ENCODE data around the gene TAS1R3.

DNA sequence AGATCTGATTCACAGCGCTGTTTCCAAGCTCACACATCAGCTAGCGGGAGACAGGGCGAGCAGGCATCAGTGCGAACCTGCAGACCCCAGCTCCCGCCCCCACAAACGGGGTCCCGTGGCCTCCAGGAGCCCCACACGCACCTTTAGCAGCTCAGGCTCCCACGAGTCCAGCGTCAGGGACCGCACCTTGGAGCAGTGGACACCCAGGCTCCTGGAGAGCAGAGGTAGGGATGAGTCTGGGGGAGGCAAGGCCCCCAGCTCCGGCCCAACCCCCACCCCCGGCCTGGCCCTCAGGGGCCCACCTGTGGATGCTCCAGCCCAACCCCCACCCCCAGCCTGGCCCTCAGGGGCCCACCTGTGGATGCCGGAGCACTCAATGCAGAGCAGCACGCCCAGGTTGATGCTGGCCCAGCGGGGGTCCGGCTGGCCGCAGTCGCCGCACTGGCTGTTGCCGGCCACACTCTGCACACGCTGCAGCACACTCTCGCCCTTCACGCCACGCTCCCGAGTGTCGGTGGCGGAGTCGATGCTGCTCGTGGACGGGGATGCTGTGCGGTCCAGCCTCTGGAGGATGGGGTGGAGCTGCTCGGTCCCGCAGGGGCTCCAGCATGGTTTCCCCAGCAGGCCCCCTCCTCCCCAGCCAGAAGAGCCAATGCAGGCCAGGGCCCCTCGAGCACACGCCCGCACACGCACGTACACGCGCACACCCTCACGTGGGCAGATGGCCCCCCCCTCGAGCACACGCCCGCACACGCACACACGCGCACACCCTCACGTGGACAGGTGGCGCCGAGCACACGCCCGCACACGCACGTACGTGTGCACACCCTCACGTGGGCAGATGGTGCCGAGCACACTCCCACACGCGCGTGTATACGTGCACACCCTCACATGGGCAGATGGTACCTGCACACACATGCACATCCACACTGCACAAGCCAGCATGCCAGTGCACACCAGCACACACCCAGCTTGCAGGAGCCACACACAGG, 34.7 kb upstream of the TAS1R3 start:
- TF ChIP-seq, protein P1, sequence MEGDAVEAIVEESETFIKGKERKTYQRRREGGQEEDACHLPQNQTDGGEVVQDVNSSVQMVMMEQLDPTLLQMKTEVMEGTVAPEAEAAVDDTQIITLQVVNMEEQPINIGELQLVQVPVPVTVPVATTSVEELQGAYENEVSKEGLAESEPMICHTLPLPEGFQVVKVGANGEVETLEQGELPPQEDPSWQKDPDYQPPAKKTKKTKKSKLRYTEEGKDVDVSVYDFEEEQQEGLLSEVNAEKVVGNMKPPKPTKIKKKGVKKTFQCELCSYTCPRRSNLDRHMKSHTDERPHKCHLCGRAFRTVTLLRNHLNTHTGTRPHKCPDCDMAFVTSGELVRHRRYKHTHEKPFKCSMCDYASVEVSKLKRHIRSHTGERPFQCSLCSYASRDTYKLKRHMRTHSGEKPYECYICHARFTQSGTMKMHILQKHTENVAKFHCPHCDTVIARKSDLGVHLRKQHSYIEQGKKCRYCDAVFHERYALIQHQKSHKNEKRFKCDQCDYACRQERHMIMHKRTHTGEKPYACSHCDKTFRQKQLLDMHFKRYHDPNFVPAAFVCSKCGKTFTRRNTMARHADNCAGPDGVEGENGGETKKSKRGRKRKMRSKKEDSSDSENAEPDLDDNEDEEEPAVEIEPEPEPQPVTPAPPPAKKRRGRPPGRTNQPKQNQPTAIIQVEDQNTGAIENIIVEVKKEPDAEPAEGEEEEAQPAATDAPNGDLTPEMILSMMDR (IDR thresholded peaks at IDR 0.05), result no peak
- no peak for TF ChIP-seq POLR2A (IDR thresholded peaks at IDR 0.05)
